Activated T-cell treated with anti-CD3 and anti-CD28 coated beads, Interleukin-2, amount 50 U/mL, for 4 hours (primary cell): Measurements from ENCODE around the gene RNASE7. TPM values are rescaled to one million over a fixed set of nuclear protein-coding genes. Genes with fewer than 3 reads are reported as not detected.
"Not testable (repeated sequence)": the region's sequence is repeated elsewhere in the genome, so short reads cannot be mapped to it uniquely, and the experiment has no call there.

Experiments used
- ATAC-seq, 2 donors: fragments of 200-7000 bp; cut with Tn5 transposase; one replicate each; pipeline ENCODE4 v1.10.0; 2021
- DNase-seq: peaks from one replicate; pipeline ENCODE4 v3.0.0-alpha.2; 2020
- H3K27me3 Mint-ChIP-seq: one replicate; pipeline ENCODE4 v1.8.0; 2021; ENCODE audit warnings: low read depth, mixed read lengths
- H3K36me3 Mint-ChIP-seq: one replicate; pipeline ENCODE4 v1.8.0; 2022; ENCODE audit warnings: mixed read lengths; ENCODE audit not compliant: insufficient read depth
- H3K4me1 Mint-ChIP-seq: one replicate; pipeline ENCODE4 v1.8.0; 2021; ENCODE audit warnings: low read depth, mixed read lengths
- H3K4me3 Mint-ChIP-seq: one replicate; pipeline ENCODE4 v1.8.0; 2021; ENCODE audit warnings: mild to moderate bottlenecking, moderate library complexity, mixed read lengths
- H3K9me3 Mint-ChIP-seq: one replicate; pipeline ENCODE4 v1.8.0; 2021; ENCODE audit warnings: mixed read lengths
- total RNA-seq, 3 donors: library from RNA; stranded (reverse); gene quantifications; one replicate each; pipeline ENCODE4 v1.2.1, GENCODE V29; 2021

Gene RNASE7
- not detected for total RNA-seq

GRCh38 chr14:21041676-21042433 is at the start of gene RNASE7:
RNASE7 (plus strand) TSS chr14:21042362; CDS start chr14:21042993, 631 bp downstream.
- DNase-seq (no peak), ATAC-seq (no peak)
- H3K4me3 Mint-ChIP-seq: no peak within 1 kb of the TSS
- no peaks in the 10 kb centered on the region for H3K36me3 Mint-ChIP-seq
- H3K4me1 Mint-ChIP-seq: peaks cover 12% of the 10 kb centered on the region
- no peaks in the 10 kb centered on the region for H3K9me3 Mint-ChIP-seq
- H3K27me3 Mint-ChIP-seq: peaks cover 5% of the 10 kb centered on the region

DNA sequence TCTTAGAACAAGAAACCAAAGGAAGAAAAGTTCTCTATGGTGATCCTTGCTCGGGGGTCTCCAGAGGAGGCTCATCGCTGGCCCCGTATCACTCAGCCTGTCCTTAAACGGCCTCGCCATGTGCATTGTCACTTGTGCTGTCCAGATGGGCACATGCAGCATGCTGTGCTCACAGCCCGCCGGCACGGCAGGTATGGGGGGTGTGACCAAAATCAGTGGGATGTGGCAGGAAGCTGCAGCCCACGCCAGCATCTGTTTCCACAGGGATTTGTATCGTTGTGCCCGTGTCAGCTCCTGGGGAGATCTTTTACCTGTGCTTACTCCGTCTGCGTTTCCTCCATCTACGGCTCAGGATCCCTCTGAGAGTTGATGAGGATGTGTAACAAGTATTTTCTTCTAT is 45.6 kb upstream of the RNASE7 start:
- Mint-ChIP-seq H3K4me1 (peaks cover 19% of the 10 kb centered on the region), H3K4me3 (no peak overlapping the region), H3K9me3 (no peaks in the 10 kb centered on the region), H3K36me3 (peaks cover 40% of the 10 kb centered on the region), H3K27me3 (no peaks in the 10 kb centered on the region)
- DNase-seq: no peak
- ATAC-seq: no peak

GRCh38 chr14:20997115-20997514 is 45.0 kb upstream of the RNASE7 start:
- H3K4me1 Mint-ChIP-seq: peaks cover 13% of the 10 kb centered on the region
- no peak for ATAC-seq

GRCh38 chr14:20997564-20997963 is 44.6 kb upstream of the RNASE7 start:
- Mint-ChIP-seq H3K4me1 (peaks cover 12% of the 10 kb centered on the region), H3K9me3 (no peaks in the 10 kb centered on the region), H3K27me3 (no peaks in the 10 kb centered on the region), H3K4me3 (no peak overlapping the region), H3K36me3 (peaks cover 34% of the 10 kb centered on the region)
- no peak for ATAC-seq
- DNase-seq: no peak

More at GRCh38 chr14:20997115-20997514, 45.0 kb upstream of the RNASE7 start:
- Mint-ChIP-seq H3K27me3 (no peaks in the 10 kb centered on the region), H3K36me3 (peaks cover 36% of the 10 kb centered on the region), H3K9me3 (no peaks in the 10 kb centered on the region), H3K4me3 (no peak overlapping the region)
- DNase-seq: no peak

DNA sequence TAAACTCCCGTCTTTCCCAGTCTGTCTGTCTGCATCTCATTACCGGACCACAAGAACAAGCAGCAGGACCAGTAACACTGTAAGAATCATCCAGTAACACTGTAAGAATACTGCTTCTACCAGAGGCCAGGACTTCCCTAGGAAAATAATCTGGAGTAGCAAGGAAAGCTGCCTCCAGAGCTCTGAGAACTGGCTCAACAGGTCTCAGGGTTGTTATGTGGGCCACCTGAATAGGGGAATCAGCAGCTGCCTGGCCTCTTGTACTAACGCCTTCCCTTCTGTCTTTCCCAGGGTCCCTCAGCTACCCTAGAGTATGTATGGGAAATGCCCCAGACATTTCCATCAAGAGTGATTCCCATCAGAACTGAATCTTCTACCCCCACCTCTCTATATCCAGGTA is 44.0 kb upstream of the RNASE7 start:
- peaks cover 12% of the 10 kb centered on the region for H3K4me1 Mint-ChIP-seq
- H3K9me3 Mint-ChIP-seq: no peaks in the 10 kb centered on the region
- H3K4me3 Mint-ChIP-seq: no peak overlapping the region
- no peak for ATAC-seq
- H3K36me3 Mint-ChIP-seq: peaks cover 29% of the 10 kb centered on the region
- no peaks in the 10 kb centered on the region for H3K27me3 Mint-ChIP-seq
- no peak for DNase-seq

- H3K36me3 Mint-ChIP-seq: peaks cover 26% of the 10 kb centered on the region
- DNase-seq: no peak
- no peaks in the 10 kb centered on the region for H3K27me3 Mint-ChIP-seq
- H3K9me3 Mint-ChIP-seq: no peaks in the 10 kb centered on the region
- ATAC-seq: no peak
- H3K4me1 Mint-ChIP-seq: peaks cover 12% of the 10 kb centered on the region
- H3K4me3 Mint-ChIP-seq: no peak within 1 kb of the TSS
These were observed 43.3 kb upstream of the RNASE7 start, which contains the start of gene SLC39A2 for GRCh38 chr14:20998674-20999366. SLC39A2 (plus strand) TSS chr14:20999293; CDS start chr14:20999447, 154 bp downstream.

- H3K4me1 Mint-ChIP-seq: peaks cover 12% of the 10 kb centered on the region
- H3K36me3 Mint-ChIP-seq: peaks cover 20% of the 10 kb centered on the region
- no peak overlapping the region for H3K4me3 Mint-ChIP-seq
- ATAC-seq: no peak
- no peaks in the 10 kb centered on the region for H3K9me3 Mint-ChIP-seq
- no peaks in the 10 kb centered on the region for H3K27me3 Mint-ChIP-seq
- DNase-seq: no peak
These were observed 42.6 kb upstream of the RNASE7 start for GRCh38 chr14:20999591-20999990.

DNA sequence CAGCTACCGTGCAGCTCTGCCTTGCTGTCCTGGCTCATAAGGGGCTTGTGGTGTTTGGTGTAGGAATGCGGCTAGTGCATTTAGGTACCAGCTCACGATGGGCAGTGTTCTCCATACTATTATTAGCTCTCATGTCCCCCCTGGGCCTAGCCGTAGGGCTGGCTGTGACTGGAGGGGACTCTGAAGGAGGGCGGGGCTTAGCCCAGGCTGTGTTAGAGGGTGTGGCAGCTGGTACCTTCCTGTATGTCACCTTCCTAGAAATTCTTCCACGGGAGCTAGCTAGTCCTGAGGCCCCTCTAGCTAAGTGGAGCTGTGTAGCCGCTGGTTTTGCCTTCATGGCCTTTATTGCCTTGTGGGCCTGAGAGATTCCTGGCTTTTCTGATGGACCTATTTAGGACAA is 40.9 kb upstream of the RNASE7 start:
- no peak overlapping the region for H3K4me3 Mint-ChIP-seq
- DNase-seq (no peak), ATAC-seq (no peak)
- no peaks in the 10 kb centered on the region for H3K9me3 Mint-ChIP-seq
- H3K36me3 Mint-ChIP-seq: peaks cover 7% of the 10 kb centered on the region
- H3K4me1 Mint-ChIP-seq: peaks cover 10% of the 10 kb centered on the region
- no peaks in the 10 kb centered on the region for H3K27me3 Mint-ChIP-seq

- Mint-ChIP-seq H3K4me1 (no peaks in the 10 kb centered on the region), H3K4me3 (no peak overlapping the region), H3K27me3 (no peaks in the 10 kb centered on the region), H3K36me3 (no peaks in the 10 kb centered on the region), H3K9me3 (no peaks in the 10 kb centered on the region)
- DNase-seq (no peak), ATAC-seq (no peak)
These were observed 38.3 kb upstream of the RNASE7 start for GRCh38 chr14:21003788-21004346.

- not testable (repeated sequence) for H3K9me3 Mint-ChIP-seq, DNase-seq, ATAC-seq, H3K4me3 Mint-ChIP-seq, H3K36me3 Mint-ChIP-seq, H3K4me1 Mint-ChIP-seq
- peaks cover 15% of the 10 kb centered on the region for H3K27me3 Mint-ChIP-seq
These were observed 32.4 kb upstream of the RNASE7 start for GRCh38 chr14:21009721-21010120.

- Mint-ChIP-seq H3K36me3 (no peaks in the 10 kb centered on the region), H3K4me1 (no peaks in the 10 kb centered on the region), H3K4me3 (no peak overlapping the region), H3K9me3 (no peaks in the 10 kb centered on the region), H3K27me3 (peaks cover 15% of the 10 kb centered on the region)
- DNase-seq (no peak), ATAC-seq (no peak)
These were observed 31.0 kb upstream of the RNASE7 start for GRCh38 chr14:21011136-21011535.

- H3K4me3 Mint-ChIP-seq: no peak overlapping the region
These were observed 27.4 kb upstream of the RNASE7 start for GRCh38 chr14:21014761-21015190.

DNA sequence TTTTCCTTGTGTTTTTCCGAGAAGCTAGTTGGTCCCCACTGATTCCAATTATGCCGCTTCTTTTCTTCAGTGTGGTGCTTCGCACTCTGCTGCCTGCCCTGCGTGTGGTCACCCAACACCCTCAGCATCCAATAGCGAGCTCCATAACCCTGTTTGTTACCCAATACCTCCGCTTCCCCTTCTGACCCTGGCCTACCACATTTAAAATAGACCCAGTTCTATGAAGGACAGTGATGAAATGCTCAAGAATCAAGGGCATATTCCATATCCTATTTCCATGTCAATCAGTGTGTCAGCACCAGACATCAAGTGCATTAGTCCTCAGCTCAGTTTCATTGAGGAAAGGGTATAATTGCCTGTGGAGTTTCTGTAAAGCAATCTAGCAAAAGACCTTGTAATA is 26.9 kb upstream of the RNASE7 start:
- Mint-ChIP-seq H3K27me3 (peaks cover 15% of the 10 kb centered on the region), H3K36me3 (peaks cover 10% of the 10 kb centered on the region), H3K9me3 (no peaks in the 10 kb centered on the region), H3K4me3 (no peak overlapping the region), H3K4me1 (no peaks in the 10 kb centered on the region)
- DNase-seq (no peak), ATAC-seq (no peak)

More at GRCh38 chr14:21014761-21015190, 27.4 kb upstream of the RNASE7 start:
- H3K4me1 Mint-ChIP-seq: no peaks in the 10 kb centered on the region
- H3K9me3 Mint-ChIP-seq: no peaks in the 10 kb centered on the region
- peak; percentile 75 to 81 for ATAC-seq
- peaks cover 15% of the 10 kb centered on the region for H3K27me3 Mint-ChIP-seq
- peaks cover 10% of the 10 kb centered on the region for H3K36me3 Mint-ChIP-seq
- peak; percentile 82 for DNase-seq

DNA sequence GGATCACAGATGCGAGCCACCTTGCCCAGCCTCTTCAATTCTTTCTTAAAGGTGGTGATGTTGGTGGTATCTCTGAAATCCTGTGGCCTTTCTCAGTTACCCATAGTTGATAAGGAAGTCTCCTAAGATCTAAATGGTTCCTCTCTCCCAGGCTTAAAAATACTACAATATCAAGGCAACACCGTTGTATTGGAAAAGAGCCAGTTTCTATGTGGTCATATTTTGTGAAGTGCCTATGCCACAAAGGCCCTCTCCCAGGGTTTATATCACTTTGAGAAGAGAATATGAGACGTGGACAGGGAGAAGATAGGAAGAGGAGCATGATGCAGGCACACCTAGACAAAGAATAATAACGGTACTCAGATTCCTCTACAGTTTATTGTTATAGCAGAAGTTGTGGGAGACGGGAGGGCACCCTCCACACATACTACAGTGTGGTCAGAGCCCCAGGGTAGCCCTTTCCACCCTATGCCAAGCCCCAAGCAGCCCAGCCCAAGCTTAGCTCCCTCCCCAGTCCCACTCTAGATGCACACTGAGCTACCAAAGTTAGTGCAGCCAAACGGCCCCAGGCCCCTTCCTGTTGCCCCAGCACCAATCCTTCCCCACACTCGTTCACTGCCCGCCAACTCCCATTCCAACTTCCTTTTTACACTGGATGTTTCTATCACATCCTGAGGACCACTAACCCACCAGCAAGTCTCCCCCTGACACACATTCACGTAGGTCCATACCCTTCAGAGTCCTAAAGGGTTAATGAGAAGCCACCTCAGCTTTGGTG is 25.6 kb upstream of the RNASE7 start:
- Mint-ChIP-seq H3K4me1 (no peaks in the 10 kb centered on the region), H3K27me3 (peaks cover 13% of the 10 kb centered on the region), H3K36me3 (peaks cover 12% of the 10 kb centered on the region), H3K9me3 (no peaks in the 10 kb centered on the region), H3K4me3 (no peak overlapping the region)
- DNase-seq: no peak
- ATAC-seq: no peak
